ENCODE results near the gene PGBD1. TPM values are rescaled to one million over a fixed set of nuclear protein-coding genes. Genes with fewer than 3 reads are reported as not detected.

PGBD1 gene
- total RNA-seq, 1 experiment from 2014 or later, result 11.6 TPM

GRCh38 chr6:28347119-28347518, 65.7 kb downstream of the PGBD1 start:
- CTCF ChIA-PET, result no interaction called here

DNA sequence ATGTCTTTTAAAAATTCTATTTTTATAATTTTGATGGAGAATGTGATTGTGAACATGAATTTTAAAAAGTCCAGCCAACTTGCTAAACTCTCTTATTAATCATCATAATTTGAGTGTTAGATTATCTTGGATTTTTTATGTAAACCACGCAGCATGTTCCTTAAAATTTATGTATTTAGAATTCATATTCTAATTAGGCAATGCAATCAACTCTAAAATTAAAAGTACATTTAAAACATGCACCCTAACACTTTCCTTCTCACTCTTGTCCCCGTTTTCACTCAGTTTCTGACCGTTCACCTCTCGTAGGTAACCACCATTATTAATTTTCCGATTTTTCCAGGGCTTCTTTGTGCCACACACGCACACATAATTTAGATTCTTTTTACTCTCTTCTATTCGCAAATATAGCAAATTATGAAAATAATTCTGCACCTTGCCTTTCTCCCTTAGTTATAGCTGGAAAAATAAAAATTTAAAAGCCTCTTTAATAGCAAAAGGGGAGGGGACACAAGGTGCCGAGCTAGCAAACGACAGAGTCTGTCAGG, 68.0 kb downstream of the PGBD1 start:
- Histone ChIP-seq H3K4me3 (ENCODE audit: low read depth, low read length, poor library complexity, severe bottlenecking) (peak overlapping the region; percentile 91), H3K4me1 (ENCODE audit: insufficient read depth, low read length, poor library complexity, severe bottlenecking) (peaks cover 7% of the 10 kb centered on the region), H3K36me3 (ENCODE audit: insufficient read depth, low read length, poor library complexity, severe bottlenecking) (no peaks in the 10 kb centered on the region), H3K27me3 (replicated peaks; ENCODE audit: insufficient read depth, low read depth, low read length, poor library complexity) (peaks cover 27% of the 10 kb centered on the region), H3K9me3 (ENCODE audit: low read depth, low read length, poor library complexity, severe bottlenecking) (no peaks in the 10 kb centered on the region), H3K27ac (ENCODE audit: low read depth, low read length, poor library complexity, severe bottlenecking) (peak overlapping the region; percentile 79)
- ChIA-PET POLR2A (ENCODE audit: low non-redundant PET) (no interaction called here), CTCF (no interaction called here)
- no TSS peak for BruUV-seq (replicated peaks)
- intact Hi-C loops (cut with micrococcal nuclease; ENCODE audit: unreplicated experiment), result loop anchor here (2.0 kb wide), 1 partner anchor 83 kb away; the partner anchor contains the start of gene ZSCAN26
- DNase-seq (ENCODE audit: low spot score), result no peak
- TF ChIP-seq CTCF (conservative IDR thresholded peaks at IDR 0.05; ENCODE audit: low read depth, low read length) (no peak), EZH2 (IDR thresholded peaks at IDR 0.05; ENCODE audit: borderline replicate concordance, low read depth, low read length, poor library complexity, severe bottlenecking) (no peak)

More at GRCh38 chr6:28347119-28347518, 65.7 kb downstream of the PGBD1 start:
- intact Hi-C loops (cut with micrococcal nuclease; ENCODE audit: unreplicated experiment), result no loop called here
- H3K27ac ChIP-seq (ENCODE audit: low read depth, low read length, poor library complexity, severe bottlenecking), result no peak overlapping the region
- TF ChIP-seq EZH2 (IDR thresholded peaks at IDR 0.05; ENCODE audit: borderline replicate concordance, low read depth, low read length, poor library complexity, severe bottlenecking) (no peak), CTCF (conservative IDR thresholded peaks at IDR 0.05; ENCODE audit: low read depth, low read length) (no peak)
- BruUV-seq (replicated peaks), result no TSS peak
- peaks cover 27% of the 10 kb centered on the region for H3K27me3 ChIP-seq (replicated peaks; ENCODE audit: insufficient read depth, low read depth, low read length, poor library complexity)
- POLR2A ChIA-PET (ENCODE audit: low non-redundant PET), result no interaction called here
- no peaks in the 10 kb centered on the region for H3K9me3 ChIP-seq (ENCODE audit: low read depth, low read length, poor library complexity, severe bottlenecking)
- no peaks in the 10 kb centered on the region for H3K36me3 ChIP-seq (ENCODE audit: insufficient read depth, low read length, poor library complexity, severe bottlenecking)
- peaks cover 7% of the 10 kb centered on the region for H3K4me1 ChIP-seq (ENCODE audit: insufficient read depth, low read length, poor library complexity, severe bottlenecking)
- DNase-seq (ENCODE audit: low spot score), result no peak
- no peak overlapping the region for H3K4me3 ChIP-seq (ENCODE audit: low read depth, low read length, poor library complexity, severe bottlenecking)

- Histone ChIP-seq H3K27me3 (replicated peaks; ENCODE audit: insufficient read depth, low read depth, low read length, poor library complexity) (peaks cover 24% of the 10 kb centered on the region), H3K4me3 (ENCODE audit: low read depth, low read length, poor library complexity, severe bottlenecking) (peak within 1 kb of the TSS; percentile 91), H3K36me3 (ENCODE audit: insufficient read depth, low read length, poor library complexity, severe bottlenecking) (no peaks in the 10 kb centered on the region), H3K9me3 (ENCODE audit: low read depth, low read length, poor library complexity, severe bottlenecking) (no peaks in the 10 kb centered on the region), H3K27ac (ENCODE audit: low read depth, low read length, poor library complexity, severe bottlenecking) (peak within 1 kb of the TSS; percentile 79), H3K4me1 (ENCODE audit: insufficient read depth, low read length, poor library complexity, severe bottlenecking) (peaks cover 7% of the 10 kb centered on the region)
- TF ChIP-seq EZH2 (IDR thresholded peaks at IDR 0.05; ENCODE audit: borderline replicate concordance, low read depth, low read length, poor library complexity, severe bottlenecking) (no peak), CTCF (conservative IDR thresholded peaks at IDR 0.05; ENCODE audit: low read depth, low read length) (no peak)
- ChIA-PET CTCF (no interaction called here), POLR2A (ENCODE audit: low non-redundant PET) (no interaction called here)
- peak; percentile 86 for DNase-seq (ENCODE audit: low spot score)
- TSS peak; percentile 85 for BruUV-seq (replicated peaks)
- intact Hi-C loops (cut with micrococcal nuclease; ENCODE audit: unreplicated experiment), result loop anchor here (2.0 kb wide), 1 partner anchor 83 kb away; the partner anchor contains the start of gene ZSCAN26
These were observed 68.7 kb downstream of the PGBD1 start, which contains the start of gene ZKSCAN3 for GRCh38 chr6:28349892-28350737. Gene ZKSCAN3 (plus strand): TSS chr6:28349947. CDS start chr6:28359587, 9,640 bp downstream.

Data from A673 (cell line).